Sigmoid colon (tissue), 7 donors: ENCODE data around the gene KRT83. TPM values are rescaled to one million over a fixed set of nuclear protein-coding genes. Genes with fewer than 3 reads are reported as not detected.

Source experiments
- DNase-seq: peaks from one replicate; pipeline ENCODE4 v3.0.0-alpha.2; 2019
- H3K27ac ChIP-seq, 4 donors: fragments of 200-600 bp; sonication (generic); one replicate each; pipeline ENCODE4 v1.5.1; 2016 to 2019; ENCODE audit warnings: mild to moderate bottlenecking in 1 of 4
- H3K27me3 ChIP-seq, 3 donors: fragments of 200-600 bp; sonication (generic); one replicate each; pipeline ENCODE4 v1.5.1; 2019; ENCODE audit warnings: mild to moderate bottlenecking in 1 of 3
- H3K36me3 ChIP-seq, 4 donors: fragments of 200-600 bp; sonication (generic); one replicate each; pipeline ENCODE4 v1.5.1; 2016 to 2019
- H3K4me1 ChIP-seq, 4 donors: fragments of 200-600 bp; sonication (generic); one replicate each; pipeline ENCODE4 v1.5.1; 2017 to 2019
- H3K4me3 ChIP-seq, 4 donors: fragments of 200-600 bp; sonication (generic); one replicate each; pipeline ENCODE4 v1.5.1; 2017 to 2019; ENCODE audit warnings: mild to moderate bottlenecking in 2 of 4, moderate library complexity in 1 of 4
- H3K9me3 ChIP-seq, 4 donors: fragments of 200-600 bp in 3 of 4; sonication (generic) in 3 of 4; one replicate each; pipeline versions ENCODE4 v1.5.1 to v1.6.1; 2013 to 2019
- EP300 ChIP-seq, 4 donors: sonication (generic); formaldehyde crosslinking; IDR thresholded peaks; one replicate each; pipeline ENCODE4 v1.6.1; 2017; ENCODE audit warnings: antibody characterized with exemption in 4 of 4
- POLR2A ChIP-seq, 2 donors: fragments of 450-650 bp; IDR thresholded peaks; one replicate each; pipeline ENCODE4 v1.6.1; 2016; ENCODE audit warnings: antibody characterized with exemption in 2 of 2, mild to moderate bottlenecking in 2 of 2, moderate library complexity in 2 of 2
- POLR2AphosphoS5 ChIP-seq, 4 donors: sonication (generic); formaldehyde crosslinking; IDR thresholded peaks; one replicate each; pipeline ENCODE4 v1.6.1; 2017; ENCODE audit warnings: antibody characterized with exemption in 4 of 4
- WGBS, 2 donors: extraction: QIAGEN DNeasy Blood & Tissue Kit; methylation state at CpG; one replicate each; pipeline ENCODE4 v1.1.7; 2013; 5-methylcytosine and 5-hydroxymethylcytosine counted together
- intact Hi-C: fragments of 100-400 bp; cut with DNase I; formaldehyde crosslinking; loops from one replicate; pipeline ENCODE4 v1.15.1; 2023
- polyA plus RNA-seq, 3 donors: library from polyadenylated mRNA; stranded (reverse); fragments of 200-250 nt; gene quantifications; one replicate each; pipeline ENCODE4 v1.2.3, GENCODE V29; 2013
- total RNA-seq, 4 donors: library from RNA; depleted of rRNA; stranded (reverse); fragments of >200 nt; gene quantifications; one replicate each; pipeline ENCODE4 v1.1.0, GENCODE V29; 2016
- TF ChIP-seq, protein P1 (sequence below), 4 experiments: fragments of 450-650 bp in 3 of 4; fragments of 200-600 bp in 1 of 4; IDR thresholded peaks; one replicate each; pipeline ENCODE4 v1.5.1; 2016 to 2019; ENCODE audit warnings: antibody characterized with exemption in 4 of 4, mild to moderate bottlenecking in 3 of 4, moderate library complexity in 2 of 4
- donor health status: healthy with polysubstance abuse.
- donor health status: Bipolar disorder and iron deficiency.
- donor health status: healthy.

Gene KRT83
- total and polyA plus RNA-seq, 7 donors: not detected

- no peaks in the 10 kb centered on the region for H3K27me3 ChIP-seq
- no peak for DNase-seq
- H3K9me3 ChIP-seq: no peaks in the 10 kb centered on the region
- no peak overlapping the region for H3K27ac ChIP-seq
- no peaks in the 10 kb centered on the region for H3K4me1 ChIP-seq
- intact Hi-C loops: no loop called here
- no peaks in the 10 kb centered on the region for H3K36me3 ChIP-seq
- no peak overlapping the region for H3K4me3 ChIP-seq
- TF ChIP-seq, protein P1, sequence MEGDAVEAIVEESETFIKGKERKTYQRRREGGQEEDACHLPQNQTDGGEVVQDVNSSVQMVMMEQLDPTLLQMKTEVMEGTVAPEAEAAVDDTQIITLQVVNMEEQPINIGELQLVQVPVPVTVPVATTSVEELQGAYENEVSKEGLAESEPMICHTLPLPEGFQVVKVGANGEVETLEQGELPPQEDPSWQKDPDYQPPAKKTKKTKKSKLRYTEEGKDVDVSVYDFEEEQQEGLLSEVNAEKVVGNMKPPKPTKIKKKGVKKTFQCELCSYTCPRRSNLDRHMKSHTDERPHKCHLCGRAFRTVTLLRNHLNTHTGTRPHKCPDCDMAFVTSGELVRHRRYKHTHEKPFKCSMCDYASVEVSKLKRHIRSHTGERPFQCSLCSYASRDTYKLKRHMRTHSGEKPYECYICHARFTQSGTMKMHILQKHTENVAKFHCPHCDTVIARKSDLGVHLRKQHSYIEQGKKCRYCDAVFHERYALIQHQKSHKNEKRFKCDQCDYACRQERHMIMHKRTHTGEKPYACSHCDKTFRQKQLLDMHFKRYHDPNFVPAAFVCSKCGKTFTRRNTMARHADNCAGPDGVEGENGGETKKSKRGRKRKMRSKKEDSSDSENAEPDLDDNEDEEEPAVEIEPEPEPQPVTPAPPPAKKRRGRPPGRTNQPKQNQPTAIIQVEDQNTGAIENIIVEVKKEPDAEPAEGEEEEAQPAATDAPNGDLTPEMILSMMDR (IDR thresholded peaks at IDR 0.05): no peak
- TF ChIP-seq POLR2A (IDR thresholded peaks at IDR 0.05) (no peak), EP300 (IDR thresholded peaks at IDR 0.05) (no peak), POLR2AphosphoS5 (IDR thresholded peaks at IDR 0.05) (no peak)
- WGBS, 2 donors: 84 to 89% methylated on average over 11 of the region's 11 CpGs
These were observed 41.0 kb upstream of the KRT83 start for GRCh38 chr12:52362118-52362726.

DNA sequence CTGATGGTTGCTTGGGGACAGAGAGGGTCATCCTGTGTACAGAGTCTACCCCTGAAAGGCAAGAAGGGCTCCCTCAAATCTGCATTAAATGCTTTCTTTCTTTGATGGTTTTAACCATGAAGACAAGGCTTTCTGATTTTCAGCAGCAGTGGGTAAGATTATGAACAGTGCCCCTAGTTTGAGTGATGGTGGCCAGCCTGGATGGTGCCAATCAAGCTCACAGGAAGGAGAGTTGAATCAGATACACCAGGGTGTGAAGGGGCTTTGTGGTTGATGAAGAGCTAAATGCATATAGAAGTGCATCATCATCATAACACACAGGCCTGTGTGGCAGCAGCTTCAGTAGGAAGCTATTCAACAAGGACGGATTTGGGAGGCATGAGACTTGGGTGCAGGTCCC, 40.4 kb upstream of the KRT83 start:
- Histone ChIP-seq H3K4me1 (no peaks in the 10 kb centered on the region), H3K36me3 (no peaks in the 10 kb centered on the region), H3K27ac (no peak overlapping the region), H3K27me3 (no peaks in the 10 kb centered on the region), H3K4me3 (no peak overlapping the region), H3K9me3 (no peaks in the 10 kb centered on the region)
- TF ChIP-seq, protein P1 (IDR thresholded peaks at IDR 0.05): no peak
- no peak for TF ChIP-seq EP300 (IDR thresholded peaks at IDR 0.05)
- WGBS, 2 donors: 95 to 96% methylated on average over 1 of the region's 1 CpG
- intact Hi-C loops: no loop called here
- DNase-seq: peak; percentile 17

- Histone ChIP-seq H3K4me1 (no peaks in the 10 kb centered on the region), H3K4me3 (no peak overlapping the region), H3K27ac (no peak overlapping the region), H3K9me3 (no peaks in the 10 kb centered on the region), H3K36me3 (no peaks in the 10 kb centered on the region), H3K27me3 (no peaks in the 10 kb centered on the region)
- 80 to 89% methylated on average over 13 of the region's 13 CpGs for WGBS, 2 donors
- DNase-seq: peak; percentile 40
- intact Hi-C loops: no loop called here
- no peak for TF ChIP-seq POLR2AphosphoS5 (IDR thresholded peaks at IDR 0.05)
- no peak for TF ChIP-seq EP300 (IDR thresholded peaks at IDR 0.05)
These were observed 39.6 kb upstream of the KRT83 start for GRCh38 chr12:52360663-52361271.

DNA sequence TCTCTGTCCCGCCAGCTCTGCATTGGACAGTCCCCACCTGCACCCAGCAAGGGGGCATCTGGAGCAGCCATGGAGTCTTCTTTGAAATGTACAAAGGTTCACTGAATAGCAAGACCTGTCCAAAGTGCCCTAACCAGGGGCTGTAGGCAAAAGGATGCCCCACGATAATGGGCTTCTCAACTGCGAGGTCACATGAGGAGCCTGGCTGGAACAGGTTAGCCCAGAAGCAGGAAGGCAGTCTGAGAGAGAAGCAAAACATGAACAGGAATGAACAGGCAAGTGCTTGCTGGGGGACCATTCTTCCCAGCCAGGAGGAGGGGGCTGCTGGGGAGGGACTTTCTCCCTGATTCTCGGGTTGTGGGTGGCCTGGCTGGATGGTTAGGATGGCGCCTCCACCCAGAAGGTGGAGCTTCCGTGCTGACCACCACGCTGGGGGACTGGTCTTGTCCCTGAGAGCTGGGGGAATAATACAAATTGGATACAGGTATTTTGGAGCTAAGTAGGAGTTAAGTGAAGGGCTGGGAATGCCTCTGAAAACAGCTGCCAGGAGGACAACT, 39.0 kb upstream of the KRT83 start:
- Histone ChIP-seq H3K9me3 (no peaks in the 10 kb centered on the region), H3K36me3 (no peaks in the 10 kb centered on the region), H3K4me1 (no peaks in the 10 kb centered on the region), H3K27ac (no peak overlapping the region), H3K4me3 (no peak overlapping the region), H3K27me3 (no peaks in the 10 kb centered on the region)
- intact Hi-C loops: no loop called here
- no peak for DNase-seq
- TF ChIP-seq POLR2A (IDR thresholded peaks at IDR 0.05): no peak
- TF ChIP-seq POLR2AphosphoS5 (IDR thresholded peaks at IDR 0.05): no peak
- TF ChIP-seq, protein P1 (IDR thresholded peaks at IDR 0.05): no peak
- TF ChIP-seq EP300 (IDR thresholded peaks at IDR 0.05): no peak
- 83 to 87% methylated on average over 7 of the region's 7 CpGs for WGBS, 2 donors

DNA sequence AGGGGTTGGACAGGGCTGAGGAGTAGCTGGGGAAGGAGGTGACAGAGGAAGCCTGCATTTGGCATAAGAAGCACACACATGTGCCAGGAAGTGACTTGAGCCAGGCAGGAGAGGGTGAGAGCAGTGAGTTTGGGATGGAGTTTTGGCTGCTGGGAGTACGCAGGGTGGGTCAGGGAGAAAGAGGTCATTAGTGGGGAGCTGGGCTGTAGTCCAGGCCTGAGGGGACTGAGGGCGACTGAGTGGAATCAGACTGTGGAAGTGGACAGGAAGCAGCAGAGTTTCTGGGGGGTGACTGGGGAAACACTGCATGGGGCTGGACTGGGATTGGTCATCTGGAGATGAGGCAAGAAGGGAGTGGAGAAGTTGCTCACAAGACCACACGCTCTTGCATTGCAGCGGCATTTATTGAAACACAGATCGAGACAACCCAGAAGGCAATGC, 38.4 kb upstream of the KRT83 start:
- H3K36me3 ChIP-seq: no peaks in the 10 kb centered on the region
- H3K4me1 ChIP-seq: no peaks in the 10 kb centered on the region
- no peak overlapping the region for H3K4me3 ChIP-seq
- WGBS, 2 donors: 86 to 88% methylated on average over 5 of the region's 5 CpGs
- H3K9me3 ChIP-seq: no peaks in the 10 kb centered on the region
- no peak for DNase-seq
- intact Hi-C loops: no loop called here
- no peak overlapping the region for H3K27ac ChIP-seq
- TF ChIP-seq POLR2A (IDR thresholded peaks at IDR 0.05) (no peak), EP300 (IDR thresholded peaks at IDR 0.05) (no peak), POLR2AphosphoS5 (IDR thresholded peaks at IDR 0.05) (no peak)
- TF ChIP-seq, protein P1 (IDR thresholded peaks at IDR 0.05): no peak
- no peaks in the 10 kb centered on the region for H3K27me3 ChIP-seq
